Mucosa of rectum (tissue), 2 donors: Measurements from ENCODE around the gene PRKG1.
"Not testable (repeated sequence)": the region's sequence is repeated elsewhere in the genome, so short reads cannot be mapped to it uniquely, and the experiment has no call there.

Source experiments
- H3K27ac ChIP-seq, 2 donors: one replicate each; pipeline ENCODE4 v1.7.0; 2013; ENCODE audit warnings: inconsistent platforms in 2 of 2, low read depth in 2 of 2, low read length in 2 of 2
- H3K27me3 ChIP-seq, 2 donors: one replicate each; pipeline ENCODE4 v1.7.0; 2013; ENCODE audit warnings: low read length in 2 of 2; ENCODE audit not compliant: control insufficient read depth in 2 of 2, insufficient read depth in 2 of 2
- H3K36me3 ChIP-seq, 2 donors: one replicate each; pipeline ENCODE4 v1.7.0; 2013; ENCODE audit warnings: low read length in 2 of 2; ENCODE audit not compliant: control insufficient read depth in 2 of 2, insufficient read depth in 2 of 2
- H3K4me1 ChIP-seq, 2 donors: one replicate each; pipeline ENCODE4 v1.7.0; 2013; ENCODE audit warnings: low read length in 2 of 2, mild to moderate bottlenecking in 1 of 2; ENCODE audit not compliant: control insufficient read depth in 2 of 2, insufficient read depth in 2 of 2
- H3K4me3 ChIP-seq, 2 donors: one replicate each; pipeline ENCODE4 v1.7.0; 2013; ENCODE audit warnings: low read length in 2 of 2
- H3K9ac ChIP-seq, 2 donors: one replicate each; pipeline ENCODE4 v1.7.0; 2013; ENCODE audit warnings: low read length in 2 of 2, low read depth in 1 of 2, mild to moderate bottlenecking in 1 of 2
- H3K9me3 ChIP-seq, 2 donors: one replicate each; pipeline ENCODE4 v1.7.0; 2013; ENCODE audit warnings: low read length in 2 of 2; ENCODE audit not compliant: control insufficient read depth in 2 of 2
- donor health status: healthy.
- donor health status: Normal muscosa, but diverticular disease.

The PRKG1 gene

GRCh38 chr10:51327432-51327831 lies 253.1 kb downstream of the PRKG1 start:
- Histone ChIP-seq H3K36me3 (no peaks in the 10 kb centered on the region), H3K9me3 (no peaks in the 10 kb centered on the region), H3K27me3 (no peaks in the 10 kb centered on the region)

GRCh38 chr10:51340366-51340765 lies 266.1 kb downstream of the PRKG1 start:
- no peak overlapping the region for H3K4me3 ChIP-seq

More at GRCh38 chr10:51327432-51327831, 253.1 kb downstream of the PRKG1 start:
- H3K27ac ChIP-seq, result no peak overlapping the region
- no peak overlapping the region for H3K4me3 ChIP-seq
- no peaks in the 10 kb centered on the region for H3K4me1 ChIP-seq
- no peak overlapping the region for H3K9ac ChIP-seq

GRCh38 chr10:51340845-51341610 lies 266.7 kb downstream of the PRKG1 start:
- Histone ChIP-seq H3K9ac (no peak overlapping the region), H3K27me3 (no peaks in the 10 kb centered on the region), H3K4me1 (peaks cover 0 to 6% of the 10 kb centered on the region in 2 donors), H3K27ac (no peak overlapping the region), H3K4me3 (no peak overlapping the region), H3K36me3 (no peaks in the 10 kb centered on the region), H3K9me3 (no peaks in the 10 kb centered on the region)

More at GRCh38 chr10:51340366-51340765, 266.1 kb downstream of the PRKG1 start:
- H3K27ac ChIP-seq, result no peak overlapping the region
- H3K4me1 ChIP-seq, result peaks cover 0 to 6% of the 10 kb centered on the region in 2 donors
- no peaks in the 10 kb centered on the region for H3K9me3 ChIP-seq
- no peak overlapping the region for H3K9ac ChIP-seq
- H3K36me3 ChIP-seq, result no peaks in the 10 kb centered on the region
- no peaks in the 10 kb centered on the region for H3K27me3 ChIP-seq

- H3K27me3 ChIP-seq, H3K27ac ChIP-seq, H3K4me3 ChIP-seq, H3K4me1 ChIP-seq, H3K9ac ChIP-seq, H3K9me3 ChIP-seq, H3K36me3 ChIP-seq: not testable (repeated sequence)
These were observed 267.5 kb downstream of the PRKG1 start for GRCh38 chr10:51341745-51342144.

- Histone ChIP-seq H3K4me3 (no peak overlapping the region), H3K9ac (no peak overlapping the region), H3K4me1 (peaks cover 0 to 6% of the 10 kb centered on the region in 2 donors), H3K27me3 (no peaks in the 10 kb centered on the region), H3K36me3 (no peaks in the 10 kb centered on the region), H3K27ac (no peak overlapping the region), H3K9me3 (no peaks in the 10 kb centered on the region)
These were observed 268.1 kb downstream of the PRKG1 start for GRCh38 chr10:51342381-51342780.

- Histone ChIP-seq H3K4me3 (no peak overlapping the region), H3K36me3 (no peaks in the 10 kb centered on the region), H3K27ac (no peak overlapping the region), H3K27me3 (no peaks in the 10 kb centered on the region), H3K9ac (no peak overlapping the region), H3K4me1 (peaks cover 0 to 6% of the 10 kb centered on the region in 2 donors), H3K9me3 (no peaks in the 10 kb centered on the region)
These were observed 269.1 kb downstream of the PRKG1 start for GRCh38 chr10:51343391-51343790.

- Histone ChIP-seq H3K9ac (no peak overlapping the region), H3K4me3 (no peak overlapping the region), H3K27me3 (no peaks in the 10 kb centered on the region)
These were observed 270.1 kb downstream of the PRKG1 start for GRCh38 chr10:51344371-51344770.

GRCh38 chr10:51348622-51349021 lies 274.3 kb downstream of the PRKG1 start:
- no peaks in the 10 kb centered on the region for H3K27me3 ChIP-seq
- H3K4me1 ChIP-seq, result no peaks in the 10 kb centered on the region
- H3K36me3 ChIP-seq, result no peaks in the 10 kb centered on the region
- no peaks in the 10 kb centered on the region for H3K9me3 ChIP-seq
- no peak overlapping the region for H3K27ac ChIP-seq
- no peak overlapping the region for H3K9ac ChIP-seq
- no peak overlapping the region for H3K4me3 ChIP-seq

More at GRCh38 chr10:51344371-51344770, 270.1 kb downstream of the PRKG1 start:
- peaks cover 0 to 6% of the 10 kb centered on the region in 2 donors for H3K4me1 ChIP-seq
- no peaks in the 10 kb centered on the region for H3K36me3 ChIP-seq
- no peak overlapping the region for H3K27ac ChIP-seq
- H3K9me3 ChIP-seq, result no peaks in the 10 kb centered on the region

- H3K4me1 ChIP-seq, result no peaks in the 10 kb centered on the region
- H3K9me3 ChIP-seq, result no peaks in the 10 kb centered on the region
- no peaks in the 10 kb centered on the region for H3K27me3 ChIP-seq
- no peaks in the 10 kb centered on the region for H3K36me3 ChIP-seq
- no peak overlapping the region for H3K9ac ChIP-seq
- H3K27ac ChIP-seq, result no peak overlapping the region
- no peak overlapping the region for H3K4me3 ChIP-seq
These were observed 282.9 kb downstream of the PRKG1 start for GRCh38 chr10:51357170-51357569.

- Histone ChIP-seq H3K4me3 (no peak overlapping the region), H3K36me3 (no peaks in the 10 kb centered on the region), H3K9me3 (no peaks in the 10 kb centered on the region), H3K27ac (no peak overlapping the region), H3K9ac (no peak overlapping the region), H3K4me1 (no peaks in the 10 kb centered on the region), H3K27me3 (no peaks in the 10 kb centered on the region)
These were observed 283.9 kb downstream of the PRKG1 start for GRCh38 chr10:51358227-51358626.
